GM12874 (cell line): ENCODE data around the gene PUM2.

Experiments
- TF ChIP-seq, protein P1 (sequence below): IDR thresholded peaks from 2 replicates; pipeline ENCODE4 v1.5.1; 2011; ENCODE audit warnings: low read depth, mild to moderate bottlenecking, control low read depth, low read length, moderate library complexity; ENCODE audit not compliant: insufficient read depth

The PUM2 gene

DNA sequence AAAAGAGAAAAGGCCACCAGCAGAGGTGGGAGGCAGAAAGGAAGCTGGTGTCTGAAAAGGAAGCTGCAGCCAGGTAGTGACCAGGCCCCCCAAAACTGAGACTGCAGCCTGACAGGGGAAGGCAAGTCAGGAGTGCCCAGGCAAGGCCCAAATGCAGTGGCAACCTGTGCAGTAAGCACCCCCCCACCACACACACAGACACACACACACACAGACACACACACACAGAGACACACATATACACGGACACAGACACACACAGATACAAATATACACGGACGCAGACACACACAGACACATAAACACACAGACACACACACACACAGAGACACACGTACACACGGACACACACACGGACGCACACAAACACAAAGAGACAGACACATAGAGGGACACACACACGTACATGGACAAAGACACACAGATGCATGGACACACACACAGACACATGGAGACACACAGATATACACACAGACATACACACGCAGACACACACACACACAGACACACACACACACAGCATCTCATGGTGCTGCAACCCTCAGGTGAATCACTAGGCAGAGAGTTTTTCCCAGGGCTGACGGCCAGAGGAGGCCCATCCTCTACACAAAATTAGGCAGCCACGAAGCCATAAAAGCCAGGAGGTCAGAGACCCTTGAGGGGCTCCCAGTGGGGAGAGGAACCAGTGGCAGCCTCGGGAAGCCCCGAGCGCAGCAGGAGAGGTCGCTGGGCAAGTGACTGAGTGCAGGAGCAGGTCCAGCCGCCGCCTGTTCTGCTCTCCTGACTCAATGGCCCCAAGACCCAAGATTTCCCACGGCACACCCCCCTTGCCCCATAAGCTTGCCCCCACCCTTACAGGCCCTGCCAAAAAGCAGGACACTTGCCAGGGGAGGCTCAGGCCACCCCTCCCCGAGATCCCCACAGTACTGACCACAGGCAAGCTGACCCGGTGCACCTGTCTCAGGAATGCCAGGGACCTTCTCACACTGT, 132.0 kb downstream of the PUM2 start:
- TF ChIP-seq, protein P1, sequence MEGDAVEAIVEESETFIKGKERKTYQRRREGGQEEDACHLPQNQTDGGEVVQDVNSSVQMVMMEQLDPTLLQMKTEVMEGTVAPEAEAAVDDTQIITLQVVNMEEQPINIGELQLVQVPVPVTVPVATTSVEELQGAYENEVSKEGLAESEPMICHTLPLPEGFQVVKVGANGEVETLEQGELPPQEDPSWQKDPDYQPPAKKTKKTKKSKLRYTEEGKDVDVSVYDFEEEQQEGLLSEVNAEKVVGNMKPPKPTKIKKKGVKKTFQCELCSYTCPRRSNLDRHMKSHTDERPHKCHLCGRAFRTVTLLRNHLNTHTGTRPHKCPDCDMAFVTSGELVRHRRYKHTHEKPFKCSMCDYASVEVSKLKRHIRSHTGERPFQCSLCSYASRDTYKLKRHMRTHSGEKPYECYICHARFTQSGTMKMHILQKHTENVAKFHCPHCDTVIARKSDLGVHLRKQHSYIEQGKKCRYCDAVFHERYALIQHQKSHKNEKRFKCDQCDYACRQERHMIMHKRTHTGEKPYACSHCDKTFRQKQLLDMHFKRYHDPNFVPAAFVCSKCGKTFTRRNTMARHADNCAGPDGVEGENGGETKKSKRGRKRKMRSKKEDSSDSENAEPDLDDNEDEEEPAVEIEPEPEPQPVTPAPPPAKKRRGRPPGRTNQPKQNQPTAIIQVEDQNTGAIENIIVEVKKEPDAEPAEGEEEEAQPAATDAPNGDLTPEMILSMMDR, result no peak

- TF ChIP-seq, protein P1, result no peak
Observed at GRCh38 chr2:20217041-20217970, 133.3 kb downstream of the PUM2 start.

- TF ChIP-seq, protein P1, result no peak
Observed at GRCh38 chr2:20216130-20217025, 134.3 kb downstream of the PUM2 start.

GRCh38 chr2:20215183-20216040, 135.2 kb downstream of the PUM2 start:
- TF ChIP-seq, protein P1, result no peak

DNA sequence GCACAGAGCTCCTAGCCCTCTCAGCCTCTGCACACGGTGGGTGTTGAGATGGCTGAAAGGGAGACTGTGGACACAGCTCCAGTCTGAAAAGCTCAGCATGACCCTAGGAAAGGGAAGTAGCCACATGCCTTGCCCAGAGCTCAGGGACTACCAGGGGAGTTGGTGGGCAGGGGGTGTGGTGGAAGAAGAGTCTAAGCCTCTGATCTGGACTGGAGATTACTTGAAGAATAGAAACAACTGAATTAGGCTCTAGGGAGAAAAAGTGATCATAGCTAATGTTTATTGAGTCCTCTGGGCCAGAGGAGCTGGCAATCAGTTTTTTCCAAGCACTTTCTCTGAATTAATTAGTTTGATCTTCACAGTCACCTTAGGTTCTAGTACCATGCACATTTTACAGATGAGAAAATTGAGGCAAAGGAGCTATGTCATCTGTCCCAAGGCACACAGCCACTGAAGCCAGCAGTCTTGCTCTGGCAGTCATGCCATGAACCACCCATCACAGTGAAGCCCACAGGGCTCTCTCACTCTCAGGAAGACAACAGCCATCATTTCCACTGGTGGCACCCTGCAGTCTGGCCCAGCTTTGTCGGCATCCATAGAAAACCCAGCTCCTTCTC, 136.0 kb downstream of the PUM2 start:
- TF ChIP-seq, protein P1, result no peak
